ENCODE measurements around the gene KRTAP4-2.

DNA sequence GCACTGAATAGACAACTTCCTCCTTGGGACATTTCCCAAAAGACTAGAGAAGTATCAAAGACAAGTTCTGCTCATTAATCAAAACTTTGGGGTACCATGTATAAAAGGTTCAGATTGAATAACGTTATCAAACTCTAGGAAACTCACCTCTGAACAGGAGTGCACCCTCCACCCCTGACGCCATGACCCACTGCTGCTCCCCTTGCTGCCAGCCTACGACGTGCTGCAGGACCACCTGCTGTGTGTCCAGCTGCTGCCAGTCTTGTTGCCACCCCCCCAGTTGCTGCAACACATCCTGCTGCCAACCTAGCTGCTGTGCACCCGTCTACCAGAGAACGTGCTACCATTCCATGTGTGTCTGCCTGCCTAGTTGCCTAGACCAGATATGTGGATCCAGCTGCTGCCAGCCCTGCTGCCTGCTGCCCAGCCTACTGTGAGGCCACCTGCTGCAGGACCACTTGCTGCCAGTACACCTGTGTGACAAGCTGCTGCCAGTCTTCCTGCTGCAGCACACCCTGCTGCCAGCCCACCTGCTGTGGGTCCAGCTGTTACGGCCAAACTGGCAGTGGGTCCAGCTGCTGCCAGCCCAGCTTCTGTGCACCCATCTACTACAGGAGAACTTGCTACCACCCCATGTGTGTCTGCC is 34.6 kb upstream of the KRTAP4-2 start:
- TF ChIP-seq ZNF740 (CRISPR knock-in tag; IDR thresholded peaks at IDR 0.05): no peak
- no peak for TF ChIP-seq ZNF740 (tag; IDR thresholded peaks at IDR 0.05)
- TF ChIP-seq HDAC2 (IDR thresholded peaks at IDR 0.05): no peak
- TF ChIP-seq, protein P1, sequence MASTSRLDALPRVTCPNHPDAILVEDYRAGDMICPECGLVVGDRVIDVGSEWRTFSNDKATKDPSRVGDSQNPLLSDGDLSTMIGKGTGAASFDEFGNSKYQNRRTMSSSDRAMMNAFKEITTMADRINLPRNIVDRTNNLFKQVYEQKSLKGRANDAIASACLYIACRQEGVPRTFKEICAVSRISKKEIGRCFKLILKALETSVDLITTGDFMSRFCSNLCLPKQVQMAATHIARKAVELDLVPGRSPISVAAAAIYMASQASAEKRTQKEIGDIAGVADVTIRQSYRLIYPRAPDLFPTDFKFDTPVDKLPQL (IDR thresholded peaks at IDR 0.05; ENCODE audit: extremely low read depth, insufficient read length): no peak
- TF ChIP-seq, protein P2, sequence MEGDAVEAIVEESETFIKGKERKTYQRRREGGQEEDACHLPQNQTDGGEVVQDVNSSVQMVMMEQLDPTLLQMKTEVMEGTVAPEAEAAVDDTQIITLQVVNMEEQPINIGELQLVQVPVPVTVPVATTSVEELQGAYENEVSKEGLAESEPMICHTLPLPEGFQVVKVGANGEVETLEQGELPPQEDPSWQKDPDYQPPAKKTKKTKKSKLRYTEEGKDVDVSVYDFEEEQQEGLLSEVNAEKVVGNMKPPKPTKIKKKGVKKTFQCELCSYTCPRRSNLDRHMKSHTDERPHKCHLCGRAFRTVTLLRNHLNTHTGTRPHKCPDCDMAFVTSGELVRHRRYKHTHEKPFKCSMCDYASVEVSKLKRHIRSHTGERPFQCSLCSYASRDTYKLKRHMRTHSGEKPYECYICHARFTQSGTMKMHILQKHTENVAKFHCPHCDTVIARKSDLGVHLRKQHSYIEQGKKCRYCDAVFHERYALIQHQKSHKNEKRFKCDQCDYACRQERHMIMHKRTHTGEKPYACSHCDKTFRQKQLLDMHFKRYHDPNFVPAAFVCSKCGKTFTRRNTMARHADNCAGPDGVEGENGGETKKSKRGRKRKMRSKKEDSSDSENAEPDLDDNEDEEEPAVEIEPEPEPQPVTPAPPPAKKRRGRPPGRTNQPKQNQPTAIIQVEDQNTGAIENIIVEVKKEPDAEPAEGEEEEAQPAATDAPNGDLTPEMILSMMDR (IDR thresholded peaks at IDR 0.05 in 2 of 3, conservative IDR thresholded peaks at IDR 0.05 in 1 of 3; ENCODE audit: insufficient read depth in 2 of 3, low read depth in 1 of 3, low read length in 3 of 3): no peak
- TF ChIP-seq STAT5B (CRISPR knock-in tag; IDR thresholded peaks at IDR 0.05): no peak
